Right lobe of liver (tissue), 4 donors: ENCODE results near the gene TOMM20.

ENCODE experiments used
- CTCF ChIP-seq, 4 donors: fragments of 200-600 bp in 3 of 4; fragments of 450-650 bp in 1 of 4; IDR thresholded peaks; one replicate each; pipeline versions ENCODE4 v1.5.1 to v1.8.0; 2016 to 2022; ENCODE audit warnings: antibody characterized with exemption in 4 of 4, mild to moderate bottlenecking in 2 of 4
- POLR2A ChIP-seq: fragments of 450-650 bp; IDR thresholded peaks from one replicate; pipeline ENCODE4 v1.6.1; 2017; ENCODE audit warnings: antibody characterized with exemption, mild to moderate bottlenecking
- donor health status: DM: no; HTN: no; CAD: no.
- donor health status: DM: no; HTN: no; CAD: no.
- donor health status: DM: no; HTN: yes; CAD: no.

- no peak for TF ChIP-seq CTCF (IDR thresholded peaks at IDR 0.05)
- no peak for TF ChIP-seq POLR2A
Measured at GRCh38 chr1:235088430-235088829, 40.2 kb downstream of the TOMM20 start.
